Large intestine (tissue), 3 donors: ENCODE measurements around the gene RABL2B. TPM values are rescaled to one million over a fixed set of nuclear protein-coding genes. Genes with fewer than 3 reads are reported as not detected.

ENCODE experiments used
- DNase-seq, 2 donors: peaks; one replicate each; pipeline versions ENCODE4 v3.0.0 to v3.0.0-alpha.2; 2013
- H3K27ac ChIP-seq: one replicate; pipeline ENCODE4 v1.5.1; 2013; ENCODE audit warnings: low read length
- H3K27me3 ChIP-seq: 2 replicates; pipeline ENCODE4 v1.6.1; 2013; ENCODE audit warnings: low read length; ENCODE audit not compliant: control insufficient read depth, insufficient read depth
- H3K36me3 ChIP-seq: 2 replicates; pipeline ENCODE4 v1.6.1; 2013; ENCODE audit warnings: low read length; ENCODE audit not compliant: control insufficient read depth, insufficient read depth
- H3K4me1 ChIP-seq: one replicate; pipeline ENCODE4 v1.6.1; 2013; ENCODE audit warnings: low read length; ENCODE audit not compliant: control insufficient read depth, insufficient read depth
- H3K4me3 ChIP-seq: one replicate; pipeline ENCODE4 v1.5.1; 2013; ENCODE audit warnings: low read length
- H3K9me3 ChIP-seq: one replicate; pipeline ENCODE4 v1.6.1; 2013; ENCODE audit warnings: mild to moderate bottlenecking, low read depth, low read length, moderate library complexity; ENCODE audit not compliant: control insufficient read depth
- WGBS: methylation state at CpG from one replicate; pipeline ENCODE4 v1.1.5; 2013; ENCODE audit warnings: low lambda C conversion rate; ENCODE audit not compliant: insufficient coverage; 5-methylcytosine and 5-hydroxymethylcytosine counted together
- polyA plus RNA-seq: library from polyadenylated mRNA; unstranded; fragments of 120-200 nt; gene quantifications from one replicate; pipeline ENCODE4 v1.2.1, GENCODE V29; 2013

Gene RABL2B
- polyA plus RNA-seq, 1 donor = 32.8 TPM

GRCh38 chr22:50722716-50723428 is 60.6 kb downstream of the RABL2B start:
- Histone ChIP-seq H3K27ac (no peak overlapping the region), H3K27me3 (peaks cover 18% of the 10 kb centered on the region), H3K4me3 (no peak overlapping the region), H3K4me1 (no peaks in the 10 kb centered on the region), H3K9me3 (peaks cover 5% of the 10 kb centered on the region), H3K36me3 (peaks cover 53% of the 10 kb centered on the region)
- DNase-seq = no peak
- 100% methylated on average over 1 of the region's 12 CpGs for WGBS

- Histone ChIP-seq H3K9me3 (peaks cover 5% of the 10 kb centered on the region), H3K27me3 (peaks cover 18% of the 10 kb centered on the region), H3K4me3 (no peak overlapping the region), H3K36me3 (peaks cover 54% of the 10 kb centered on the region), H3K4me1 (no peaks in the 10 kb centered on the region), H3K27ac (no peak overlapping the region)
- 100% methylated on average over 7 of the region's 33 CpGs for WGBS
- DNase-seq = no peak
These were observed 61.3 kb downstream of the RABL2B start for GRCh38 chr22:50722048-50722701.

DNA sequence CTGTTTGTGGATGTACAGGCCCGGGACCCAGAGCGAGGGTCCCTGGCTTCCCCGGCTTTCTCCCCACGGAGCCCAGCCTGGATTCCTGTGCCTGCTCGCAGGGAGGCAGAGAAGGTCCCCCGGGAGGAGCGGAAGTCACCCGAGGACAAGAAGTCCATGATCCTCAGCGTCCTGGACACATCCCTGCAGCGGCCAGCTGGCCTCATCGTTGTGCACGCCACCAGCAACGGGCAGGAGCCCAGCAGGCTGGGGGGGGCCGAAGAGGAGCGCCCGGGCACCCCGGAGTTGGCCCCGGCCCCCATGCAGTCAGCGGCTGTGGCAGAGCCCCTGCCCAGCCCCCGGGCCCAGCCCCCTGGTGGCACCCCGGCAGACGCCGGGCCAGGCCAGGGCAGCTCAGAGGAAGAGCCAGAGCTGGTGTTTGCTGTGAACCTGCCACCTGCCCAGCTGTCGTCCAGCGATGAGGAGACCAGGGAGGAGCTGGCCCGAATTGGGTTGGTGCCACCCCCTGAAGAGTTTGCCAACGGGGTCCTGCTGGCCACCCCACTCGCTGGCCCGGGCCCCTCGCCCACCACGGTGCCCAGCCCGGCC is 62.1 kb downstream of the RABL2B start:
- WGBS = no CpG with 5 or more reads among the region's 32 CpGs
- H3K27me3 ChIP-seq = peaks cover 18% of the 10 kb centered on the region
- peaks cover 5% of the 10 kb centered on the region for H3K9me3 ChIP-seq
- H3K36me3 ChIP-seq = peaks cover 55% of the 10 kb centered on the region
- no peak for DNase-seq
- no peak overlapping the region for H3K27ac ChIP-seq
- no peaks in the 10 kb centered on the region for H3K4me1 ChIP-seq
- H3K4me3 ChIP-seq = no peak overlapping the region

DNA sequence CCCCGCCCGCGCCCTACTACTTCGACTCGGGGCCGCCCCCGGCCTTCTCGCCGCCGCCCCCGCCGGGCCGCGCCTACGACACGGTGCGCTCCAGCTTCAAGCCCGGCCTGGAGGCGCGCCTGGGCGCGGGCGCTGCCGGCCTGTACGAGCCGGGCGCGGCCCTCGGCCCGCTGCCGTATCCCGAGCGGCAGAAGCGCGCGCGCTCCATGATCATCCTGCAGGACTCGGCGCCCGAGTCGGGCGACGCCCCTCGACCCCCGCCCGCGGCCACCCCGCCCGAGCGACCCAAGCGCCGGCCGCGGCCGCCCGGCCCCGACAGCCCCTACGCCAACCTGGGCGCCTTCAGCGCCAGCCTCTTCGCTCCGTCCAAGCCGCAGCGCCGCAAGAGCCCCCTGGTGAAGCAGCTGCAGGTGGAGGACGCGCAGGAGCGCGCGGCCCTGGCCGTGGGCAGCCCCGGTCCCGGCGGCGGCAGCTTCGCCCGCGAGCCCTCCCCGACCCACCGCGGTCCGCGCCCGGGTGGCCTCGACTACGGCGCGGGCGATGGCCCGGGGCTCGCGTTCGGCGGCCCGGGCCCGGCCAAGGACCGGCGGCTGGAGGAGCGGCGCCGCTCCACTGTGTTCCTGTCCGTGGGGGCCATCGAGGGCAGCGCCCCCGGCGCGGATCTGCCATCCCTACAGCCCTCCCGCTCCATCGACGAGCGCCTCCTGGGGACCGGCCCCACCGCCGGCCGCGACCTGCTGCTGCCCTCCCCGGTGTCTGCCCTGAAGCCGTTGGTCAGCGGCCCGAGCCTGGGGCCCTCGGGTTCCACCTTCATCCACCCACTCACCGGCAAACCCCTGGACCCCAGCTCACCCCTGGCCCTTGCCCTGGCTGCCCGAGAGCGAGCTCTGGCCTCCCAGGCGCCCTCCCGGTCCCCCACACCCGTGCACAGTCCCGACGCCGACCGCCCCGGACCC is 62.9 kb downstream of the RABL2B start:
- Histone ChIP-seq H3K36me3 (peaks cover 47% of the 10 kb centered on the region), H3K9me3 (peaks cover 5% of the 10 kb centered on the region), H3K4me1 (no peaks in the 10 kb centered on the region), H3K27ac (no peak overlapping the region), H3K4me3 (no peak overlapping the region), H3K27me3 (peaks cover 18% of the 10 kb centered on the region)
- DNase-seq = no peak
- WGBS = no CpG with 5 or more reads among the region's 132 CpGs

- peaks cover 45% of the 10 kb centered on the region for H3K36me3 ChIP-seq
- H3K9me3 ChIP-seq = peaks cover 5% of the 10 kb centered on the region
- DNase-seq = no peak
- peaks cover 18% of the 10 kb centered on the region for H3K27me3 ChIP-seq
- no peak overlapping the region for H3K4me3 ChIP-seq
- WGBS = no CpG with 5 or more reads among the region's 40 CpGs
- H3K27ac ChIP-seq = no peak overlapping the region
- H3K4me1 ChIP-seq = no peaks in the 10 kb centered on the region
These were observed 63.6 kb downstream of the RABL2B start for GRCh38 chr22:50719814-50720300.

DNA sequence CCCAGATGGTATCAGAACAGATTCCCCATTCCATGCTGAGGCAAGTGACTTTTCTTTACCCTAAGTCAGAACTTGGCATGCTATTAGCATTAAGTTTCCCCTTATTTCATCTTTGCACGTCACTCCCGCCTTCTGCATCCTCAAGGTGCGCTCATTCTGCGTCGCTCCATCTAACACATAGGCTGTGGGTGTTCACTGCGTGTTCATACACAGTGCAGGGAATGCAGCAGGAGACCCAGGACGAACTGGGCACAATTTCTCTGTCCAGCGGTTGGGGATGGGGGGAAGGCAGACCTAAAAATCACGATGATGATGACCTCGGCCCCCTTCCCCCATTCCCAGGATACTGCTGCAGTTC is 65.1 kb downstream of the RABL2B start:
- Histone ChIP-seq H3K4me1 (no peaks in the 10 kb centered on the region), H3K27me3 (peaks cover 18% of the 10 kb centered on the region), H3K27ac (no peak overlapping the region), H3K4me3 (no peak overlapping the region), H3K9me3 (peaks cover 5% of the 10 kb centered on the region), H3K36me3 (peaks cover 36% of the 10 kb centered on the region)
- DNase-seq = no peak
- WGBS = 100% methylated on average over 1 of the region's 10 CpGs

- H3K4me1 ChIP-seq = no peaks in the 10 kb centered on the region
- no CpG with 5 or more reads among the region's 10 CpGs for WGBS
These were observed 65.6 kb downstream of the RABL2B start for GRCh38 chr22:50717709-50718351.

More at GRCh38 chr22:50717709-50718351, 65.6 kb downstream of the RABL2B start:
- Histone ChIP-seq H3K27ac (no peak overlapping the region), H3K36me3 (peaks cover 34% of the 10 kb centered on the region), H3K4me3 (no peak overlapping the region), H3K27me3 (peaks cover 18% of the 10 kb centered on the region), H3K9me3 (peaks cover 5% of the 10 kb centered on the region)
- DNase-seq = no peak

Other genes starting within 250 kb of the RABL2B start
- gene KLHDC7B, start 237.7 kb downstream of the RABL2B start, polyA plus RNA-seq = 0.18 TPM
- gene SYCE3, start 220.7 kb downstream of the RABL2B start, polyA plus RNA-seq = not detected
- gene CPT1B, start 205.2 kb downstream of the RABL2B start, polyA plus RNA-seq = 19.8 TPM
- gene CHKB, start 200.8 kb downstream of the RABL2B start, polyA plus RNA-seq = 106 TPM
- gene MAPK8IP2, start 182.8 kb downstream of the RABL2B start, polyA plus RNA-seq = 5.4 TPM
- 45.7 TPM for gene ARSA, start 155.5 kb downstream of the RABL2B start, polyA plus RNA-seq
- 16.7 TPM for gene SHANK3, start 110.8 kb downstream of the RABL2B start, polyA plus RNA-seq
- gene ACR, start 45.4 kb downstream of the RABL2B start, polyA plus RNA-seq = 0.48 TPM